ENCODE results near the gene ST7L. TPM values are rescaled to one million over a fixed set of nuclear protein-coding genes. Genes with fewer than 3 reads are reported as not detected.
"Not testable (repeated sequence)": the region's sequence is repeated elsewhere in the genome, so short reads cannot be mapped to it uniquely, and the experiment has no call there.

ST7L gene
- total RNA-seq, 2 experiments from 2014 or later, result 12.3 to 12.5 TPM

GRCh38 chr1:112504001-112504660, 114.8 kb downstream of the ST7L start:
- H3K4me3 Mint-ChIP-seq, result no peak overlapping the region

GRCh38 chr1:112502826-112503225, 116.1 kb downstream of the ST7L start:
- H3K4me3 Mint-ChIP-seq, result no peak overlapping the region
- H3K36me3 Mint-ChIP-seq (ENCODE audit: low read depth), result no peaks in the 10 kb centered on the region
- no peak overlapping the region for H3K27ac Mint-ChIP-seq
- CTCF ChIA-PET, result interaction anchor here (1.2 to 4.8 kb wide), 15 partner anchors 10 to 212 kb away, joined by 3 to 55 read pairs (median 13); partner anchors contain the start of genes MOV10, PPM1J, RHOC and ST7L
- POLR2A ChIA-PET, result interaction anchor here (1.5 kb wide), 1 partner anchor 205 kb away, joined by 4 read pairs; no protein-coding TSS in a partner anchor
- DNase-seq (no peak), ATAC-seq (no peak)
- H3K9me3 Mint-ChIP-seq (ENCODE audit: insufficient read depth), result no peaks in the 10 kb centered on the region
- peaks cover 12% of the 10 kb centered on the region for H3K4me1 Mint-ChIP-seq (ENCODE audit: low read depth)
- H3K27me3 Mint-ChIP-seq (ENCODE audit: low read depth), result peaks cover 61% of the 10 kb centered on the region

More at GRCh38 chr1:112504001-112504660, 114.8 kb downstream of the ST7L start:
- DNase-seq (no peak), ATAC-seq (no peak)
- H3K9me3 Mint-ChIP-seq (ENCODE audit: insufficient read depth), result no peaks in the 10 kb centered on the region
- H3K36me3 Mint-ChIP-seq (ENCODE audit: low read depth), result no peaks in the 10 kb centered on the region
- no peak overlapping the region for H3K27ac Mint-ChIP-seq
- ChIA-PET POLR2A (no interaction called here), CTCF (interaction anchor here (1.4 kb wide), 1 partner anchor 204 kb away, joined by 4 read pairs; no protein-coding TSS in a partner anchor)
- peaks cover 18% of the 10 kb centered on the region for H3K4me1 Mint-ChIP-seq (ENCODE audit: low read depth)
- peaks cover 55% of the 10 kb centered on the region for H3K27me3 Mint-ChIP-seq (ENCODE audit: low read depth)

- ATAC-seq (peak; percentile 78), DNase-seq (peak; percentile 64)
- peaks cover 59% of the 10 kb centered on the region for H3K27me3 Mint-ChIP-seq (ENCODE audit: low read depth)
- no peak overlapping the region for H3K27ac Mint-ChIP-seq
- H3K36me3 Mint-ChIP-seq (ENCODE audit: low read depth), result no peaks in the 10 kb centered on the region
- peak overlapping the region; percentile 54 for H3K4me3 Mint-ChIP-seq
- ChIA-PET POLR2A (interaction anchor here (0.7 to 1.5 kb wide), 5 partner anchors 11 to 206 kb away, joined by 3 to 7 read pairs (median 3); partner anchors contain the start of genes CAPZA1, MOV10 and ST7L), CTCF (interaction anchor here (0.6 to 4.8 kb wide), 33 partner anchors 9 to 216 kb away, joined by 3 to 55 read pairs (median 4); partner anchors contain the start of genes MOV10, PPM1J, RHOC and ST7L)
- no peaks in the 10 kb centered on the region for H3K9me3 Mint-ChIP-seq (ENCODE audit: insufficient read depth)
- peaks cover 8% of the 10 kb centered on the region for H3K4me1 Mint-ChIP-seq (ENCODE audit: low read depth)
Observed at GRCh38 chr1:112501810-112502641, 116.9 kb downstream of the ST7L start.

GRCh38 chr1:112496290-112496689, 122.7 kb downstream of the ST7L start:
- H3K4me3 Mint-ChIP-seq, result no peak overlapping the region
- H3K36me3 Mint-ChIP-seq (ENCODE audit: low read depth), result no peaks in the 10 kb centered on the region
- H3K9me3 Mint-ChIP-seq (ENCODE audit: insufficient read depth), result no peaks in the 10 kb centered on the region
- ATAC-seq (no peak), DNase-seq (no peak)
- H3K4me1 Mint-ChIP-seq (ENCODE audit: low read depth), result no peaks in the 10 kb centered on the region
- POLR2A ChIA-PET, result no interaction called here
- H3K27ac Mint-ChIP-seq, result no peak overlapping the region
- CTCF ChIA-PET, result interaction anchor here (1.3 kb wide), 1 partner anchor 30 kb away, joined by 3 read pairs; no protein-coding TSS in a partner anchor
- H3K27me3 Mint-ChIP-seq (ENCODE audit: low read depth), result peaks cover 41% of the 10 kb centered on the region

- Mint-ChIP-seq H3K27ac (no peak overlapping the region), H3K4me3 (no peak overlapping the region), H3K27me3 (ENCODE audit: low read depth) (peaks cover 26% of the 10 kb centered on the region), H3K9me3 (ENCODE audit: insufficient read depth) (no peaks in the 10 kb centered on the region), H3K4me1 (ENCODE audit: low read depth) (no peaks in the 10 kb centered on the region), H3K36me3 (ENCODE audit: low read depth) (no peaks in the 10 kb centered on the region)
- no peak for DNase-seq
- CTCF ChIA-PET, result interaction anchor here (0.6 to 2.4 kb wide), 2 partner anchors 8 to 223 kb away, joined by 3 to 20 read pairs; no protein-coding TSS in a partner anchor
- no peak for ATAC-seq
- POLR2A ChIA-PET, result no interaction called here
Observed at GRCh38 chr1:112493351-112493750, 125.6 kb downstream of the ST7L start.

- ATAC-seq (no peak), DNase-seq (no peak)
- Mint-ChIP-seq H3K4me3 (no peak overlapping the region), H3K36me3 (ENCODE audit: low read depth) (no peaks in the 10 kb centered on the region), H3K27me3 (ENCODE audit: low read depth) (peaks cover 20% of the 10 kb centered on the region), H3K9me3 (ENCODE audit: insufficient read depth) (no peaks in the 10 kb centered on the region), H3K4me1 (ENCODE audit: low read depth) (no peaks in the 10 kb centered on the region), H3K27ac (no peak overlapping the region)
- POLR2A ChIA-PET, result no interaction called here
- CTCF ChIA-PET, result interaction anchor here (2.4 kb wide), 1 partner anchor 10 kb away, joined by 20 read pairs; no protein-coding TSS in a partner anchor
Observed at GRCh38 chr1:112492076-112492475, 126.9 kb downstream of the ST7L start.

- Mint-ChIP-seq H3K27me3 (ENCODE audit: low read depth) (peaks cover 17% of the 10 kb centered on the region), H3K9me3 (ENCODE audit: insufficient read depth) (no peaks in the 10 kb centered on the region), H3K4me1 (ENCODE audit: low read depth) (no peaks in the 10 kb centered on the region), H3K36me3 (ENCODE audit: low read depth) (no peaks in the 10 kb centered on the region), H3K4me3 (no peak overlapping the region), H3K27ac (no peak overlapping the region)
- ChIA-PET CTCF (interaction anchor here (0.8 kb wide), 1 partner anchor 13 kb away, joined by 3 read pairs; no protein-coding TSS in a partner anchor), POLR2A (no interaction called here)
- DNase-seq (no peak), ATAC-seq (no peak)
Observed at GRCh38 chr1:112488141-112488540, 130.8 kb downstream of the ST7L start.

GRCh38 chr1:112487686-112488085, 131.3 kb downstream of the ST7L start:
- H3K4me1 Mint-ChIP-seq (ENCODE audit: low read depth); H3K9me3 Mint-ChIP-seq (ENCODE audit: insufficient read depth); H3K36me3 Mint-ChIP-seq (ENCODE audit: low read depth); H3K27ac Mint-ChIP-seq; ATAC-seq; H3K4me3 Mint-ChIP-seq; DNase-seq; POLR2A ChIA-PET: not testable (repeated sequence)
- CTCF ChIA-PET, result interaction anchor here (0.8 kb wide), 1 partner anchor 14 kb away, joined by 3 read pairs; no protein-coding TSS in a partner anchor
- H3K27me3 Mint-ChIP-seq (ENCODE audit: low read depth), result peaks cover 14% of the 10 kb centered on the region

- not testable (repeated sequence) for H3K27ac Mint-ChIP-seq
Observed at GRCh38 chr1:112486063-112486462, 132.9 kb downstream of the ST7L start.

GRCh38 chr1:112478314-112478713, 140.6 kb downstream of the ST7L start:
- H3K27ac Mint-ChIP-seq, result no peak overlapping the region
- CTCF ChIA-PET, result no interaction called here
- peaks cover 13% of the 10 kb centered on the region for H3K27me3 Mint-ChIP-seq (ENCODE audit: low read depth)
- POLR2A ChIA-PET, result no interaction called here
- ATAC-seq (no peak), DNase-seq (no peak)
- H3K4me1 Mint-ChIP-seq (ENCODE audit: low read depth), result no peaks in the 10 kb centered on the region
- H3K4me3 Mint-ChIP-seq, result no peak overlapping the region
- peaks cover 20% of the 10 kb centered on the region for H3K9me3 Mint-ChIP-seq (ENCODE audit: insufficient read depth)
- peaks cover 3% of the 10 kb centered on the region for H3K36me3 Mint-ChIP-seq (ENCODE audit: low read depth)

More at GRCh38 chr1:112486063-112486462, 132.9 kb downstream of the ST7L start:
- POLR2A ChIA-PET; DNase-seq; H3K4me1 Mint-ChIP-seq (ENCODE audit: low read depth); H3K36me3 Mint-ChIP-seq (ENCODE audit: low read depth); H3K9me3 Mint-ChIP-seq (ENCODE audit: insufficient read depth); H3K4me3 Mint-ChIP-seq; ATAC-seq: not testable (repeated sequence)
- peaks cover 14% of the 10 kb centered on the region for H3K27me3 Mint-ChIP-seq (ENCODE audit: low read depth)
- CTCF ChIA-PET, result interaction anchor here (1.5 kb wide), 1 partner anchor 95 kb away, joined by 4 read pairs; no protein-coding TSS in a partner anchor

- CTCF ChIA-PET, result no interaction called here
- peaks cover 20% of the 10 kb centered on the region for H3K9me3 Mint-ChIP-seq (ENCODE audit: insufficient read depth)
- POLR2A ChIA-PET, result no interaction called here
Observed at GRCh38 chr1:112477550-112477949, 141.4 kb downstream of the ST7L start.

More at GRCh38 chr1:112477550-112477949, 141.4 kb downstream of the ST7L start:
- Mint-ChIP-seq H3K36me3 (ENCODE audit: low read depth) (peaks cover 3% of the 10 kb centered on the region), H3K27ac (no peak overlapping the region), H3K4me1 (ENCODE audit: low read depth) (no peaks in the 10 kb centered on the region), H3K4me3 (no peak overlapping the region), H3K27me3 (ENCODE audit: low read depth) (peaks cover 13% of the 10 kb centered on the region)
- DNase-seq, result no peak
- no peak for ATAC-seq

Measured in activated CD8-positive, alpha-beta T cell treated with anti-CD3 and anti-CD28 coated beads, Interleukin-2, amount 10 ng/mL, durations not matched to agents 7 days and 5 days (primary cell).